ENCODE results near the gene MYO1A. TPM values are rescaled to one million over a fixed set of nuclear protein-coding genes. Genes with fewer than 3 reads are reported as not detected.
"Not testable (repeated sequence)": the region's sequence is repeated elsewhere in the genome, so short reads cannot be mapped to it uniquely, and the experiment has no call there.

MYO1A gene
- total RNA-seq, 1 experiment from 2014 or later = 0.31 TPM

DNA sequence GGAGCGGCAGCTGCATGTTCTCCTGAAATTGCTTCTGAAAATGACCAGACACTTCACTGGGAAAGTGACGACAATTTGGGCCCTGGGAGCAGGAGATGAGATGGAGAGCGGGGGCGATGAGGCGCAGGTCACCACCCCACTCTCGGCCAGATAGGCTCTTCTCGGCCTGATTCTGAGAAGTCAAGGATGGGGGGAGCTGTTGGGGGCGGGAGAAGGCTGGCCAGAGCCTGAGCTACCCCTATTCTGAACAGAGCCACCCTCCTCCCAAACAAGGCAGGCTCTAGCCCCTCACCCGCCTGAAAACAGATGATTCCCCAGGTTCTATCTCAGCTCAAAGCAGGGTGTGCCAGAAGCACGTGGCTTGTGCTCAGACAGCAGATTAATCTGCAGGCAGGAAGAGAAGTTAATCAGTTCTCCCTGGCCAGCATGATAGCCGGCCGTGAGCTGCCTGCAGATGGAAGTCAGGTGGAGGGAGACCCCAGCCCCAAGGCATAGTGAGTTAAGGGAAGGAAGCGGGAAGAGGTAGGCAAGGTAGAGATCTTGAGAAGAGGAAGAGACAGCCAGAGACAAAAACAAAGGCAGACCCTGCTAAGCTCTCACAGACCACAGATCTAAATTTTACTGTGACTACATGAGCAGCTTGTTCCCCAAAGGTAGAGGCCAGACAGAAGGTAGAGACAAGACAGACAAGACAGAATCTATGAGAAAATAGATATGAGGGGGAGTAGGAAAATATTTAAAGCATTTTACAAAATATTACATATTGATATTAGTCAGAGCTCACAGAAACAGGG lies 22.7 kb downstream of the MYO1A start:
- no peak for TF ChIP-seq CTCF (IDR thresholded peaks at IDR 0.05; ENCODE audit: unreplicated experiment)
- no TSS peak for BruUV-seq (replicated peaks)
- Mint-ChIP-seq H3K4me1 (ENCODE audit: low read depth, unreplicated experiment) (peaks cover 7% of the 10 kb centered on the region), H3K27me3 (ENCODE audit: unreplicated experiment) (peaks cover 64% of the 10 kb centered on the region), H3K36me3 (ENCODE audit: insufficient read depth, unreplicated experiment) (no peaks in the 10 kb centered on the region), H3K4me3 (ENCODE audit: low read depth, unreplicated experiment) (no peak overlapping the region), H3K9me3 (ENCODE audit: low read depth, unreplicated experiment) (no peaks in the 10 kb centered on the region), H3K27ac (ENCODE audit: unreplicated experiment) (no peak overlapping the region)
- CTCF ChIA-PET = interaction anchor here (1.6 kb wide), 1 partner anchor 85 kb away, joined by 8 read pairs; no protein-coding TSS in a partner anchor
- intact Hi-C loops (cut with micrococcal nuclease; ENCODE audit: unreplicated experiment) = no loop called here
- no peak for DNase-seq

- intact Hi-C loops (cut with micrococcal nuclease; ENCODE audit: unreplicated experiment) = no loop called here
- Mint-ChIP-seq H3K4me3 (ENCODE audit: low read depth, unreplicated experiment) (no peak overlapping the region), H3K36me3 (ENCODE audit: insufficient read depth, unreplicated experiment) (no peaks in the 10 kb centered on the region), H3K4me1 (ENCODE audit: low read depth, unreplicated experiment) (no peaks in the 10 kb centered on the region), H3K9me3 (ENCODE audit: low read depth, unreplicated experiment) (no peaks in the 10 kb centered on the region), H3K27ac (ENCODE audit: unreplicated experiment) (no peak overlapping the region), H3K27me3 (ENCODE audit: unreplicated experiment) (peaks cover 46% of the 10 kb centered on the region)
- no peak for TF ChIP-seq CTCF (IDR thresholded peaks at IDR 0.05; ENCODE audit: unreplicated experiment)
- DNase-seq = no peak
- BruUV-seq (replicated peaks) = no TSS peak
- CTCF ChIA-PET = interaction anchor here (0.7 kb wide), 1 partner anchor 9 kb away, joined by 7 read pairs; the partner anchor contains the start of gene TAC3
These were observed 24.7 kb downstream of the MYO1A start for GRCh38 chr12:57025196-57025595.

GRCh38 chr12:57022324-57022723 lies 27.6 kb downstream of the MYO1A start:
- H3K9me3 Mint-ChIP-seq (ENCODE audit: low read depth, unreplicated experiment); H3K4me3 Mint-ChIP-seq (ENCODE audit: low read depth, unreplicated experiment); H3K4me1 Mint-ChIP-seq (ENCODE audit: low read depth, unreplicated experiment); intact Hi-C loops (cut with micrococcal nuclease; ENCODE audit: unreplicated experiment); CTCF ChIA-PET; BruUV-seq (replicated peaks); H3K27ac Mint-ChIP-seq (ENCODE audit: unreplicated experiment); H3K36me3 Mint-ChIP-seq (ENCODE audit: insufficient read depth, unreplicated experiment); DNase-seq: not testable (repeated sequence)
- peaks cover 36% of the 10 kb centered on the region for H3K27me3 Mint-ChIP-seq (ENCODE audit: unreplicated experiment)

DNA sequence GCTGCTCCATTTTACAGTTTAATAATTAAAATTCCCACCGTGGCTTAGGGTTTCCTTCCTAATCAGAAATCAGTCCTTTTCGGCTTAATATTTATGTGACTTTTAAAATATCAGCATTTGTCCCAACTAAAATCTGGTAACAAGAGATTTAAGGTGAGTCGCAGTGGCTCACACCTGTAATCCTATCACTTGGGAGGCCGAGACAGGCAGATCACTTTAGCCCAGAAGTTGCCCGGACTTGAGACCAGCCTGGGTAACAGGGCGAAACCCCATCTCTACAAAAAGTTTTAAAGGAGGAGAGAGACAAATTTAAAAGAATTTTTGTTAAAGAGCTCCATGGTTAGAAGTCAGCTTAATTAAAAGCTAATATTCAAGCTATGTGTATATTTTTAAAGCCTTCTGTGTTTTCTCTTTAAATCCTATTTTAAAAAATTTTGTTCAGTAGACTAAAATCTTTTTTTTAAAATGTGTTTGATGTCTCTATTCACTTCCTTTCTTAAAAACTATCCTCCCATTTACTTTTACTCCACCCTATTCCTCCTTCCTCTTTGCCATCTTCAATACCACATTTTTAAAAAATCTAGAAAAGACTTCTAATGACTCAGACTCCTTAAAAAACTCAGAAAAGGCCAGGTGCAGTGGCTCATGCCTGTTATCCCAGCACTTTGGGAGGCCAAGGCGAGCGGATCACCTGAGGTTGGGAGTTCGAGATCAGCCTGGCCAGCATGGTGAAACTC lies 29.8 kb downstream of the MYO1A start:
- H3K9me3 Mint-ChIP-seq (ENCODE audit: low read depth, unreplicated experiment) = no peaks in the 10 kb centered on the region
- BruUV-seq (replicated peaks) = no TSS peak
- no peak for DNase-seq
- no peak overlapping the region for H3K27ac Mint-ChIP-seq (ENCODE audit: unreplicated experiment)
- intact Hi-C loops (cut with micrococcal nuclease; ENCODE audit: unreplicated experiment) = no loop called here
- peaks cover 28% of the 10 kb centered on the region for H3K27me3 Mint-ChIP-seq (ENCODE audit: unreplicated experiment)
- no peaks in the 10 kb centered on the region for H3K36me3 Mint-ChIP-seq (ENCODE audit: insufficient read depth, unreplicated experiment)
- TF ChIP-seq CTCF (IDR thresholded peaks at IDR 0.05; ENCODE audit: unreplicated experiment) = no peak
- H3K4me1 Mint-ChIP-seq (ENCODE audit: low read depth, unreplicated experiment) = no peaks in the 10 kb centered on the region
- H3K4me3 Mint-ChIP-seq (ENCODE audit: low read depth, unreplicated experiment) = no peak overlapping the region
- CTCF ChIA-PET = no interaction called here
